Body of pancreas (tissue), 4 donors: ENCODE results near the gene SMIM5.

Experiments
- POLR2A ChIP-seq, 3 donors: fragments of 450-650 bp; IDR thresholded peaks; one replicate each; pipeline ENCODE4 v1.6.1; 2016; ENCODE audit warnings: antibody characterized with exemption in 3 of 3, mild to moderate bottlenecking in 2 of 3
- TF ChIP-seq, protein P1 (sequence below), 7 experiments: fragments of 450-650 bp in 4 of 7; fragments of 200-600 bp in 3 of 7; sonication (generic) in 3 of 7; IDR thresholded peaks; one replicate each; pipeline ENCODE4 v1.5.1; 2016 to 2019; ENCODE audit warnings: antibody characterized with exemption in 7 of 7

DNA sequence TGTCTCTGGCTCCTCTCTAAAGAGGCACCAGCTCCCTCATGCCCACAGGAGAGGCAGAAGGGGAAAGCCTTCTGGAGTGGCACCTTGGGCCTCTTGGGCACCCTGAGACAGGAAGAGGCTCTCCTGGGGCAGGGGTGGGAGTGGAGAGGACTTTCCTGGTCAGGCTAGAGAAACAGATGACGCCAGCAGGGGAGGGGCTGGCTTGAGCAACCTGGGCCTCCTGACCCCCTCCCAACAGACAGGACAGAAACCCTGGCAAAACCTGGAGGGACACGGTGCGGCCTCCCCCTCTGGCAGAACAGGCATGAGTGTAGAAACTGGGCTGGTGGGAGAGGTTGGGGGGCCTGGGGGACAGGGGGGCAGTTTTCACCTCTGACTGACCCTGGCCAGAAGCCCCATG, 6.1 kb downstream of the SMIM5 start:
- TF ChIP-seq, protein P1, sequence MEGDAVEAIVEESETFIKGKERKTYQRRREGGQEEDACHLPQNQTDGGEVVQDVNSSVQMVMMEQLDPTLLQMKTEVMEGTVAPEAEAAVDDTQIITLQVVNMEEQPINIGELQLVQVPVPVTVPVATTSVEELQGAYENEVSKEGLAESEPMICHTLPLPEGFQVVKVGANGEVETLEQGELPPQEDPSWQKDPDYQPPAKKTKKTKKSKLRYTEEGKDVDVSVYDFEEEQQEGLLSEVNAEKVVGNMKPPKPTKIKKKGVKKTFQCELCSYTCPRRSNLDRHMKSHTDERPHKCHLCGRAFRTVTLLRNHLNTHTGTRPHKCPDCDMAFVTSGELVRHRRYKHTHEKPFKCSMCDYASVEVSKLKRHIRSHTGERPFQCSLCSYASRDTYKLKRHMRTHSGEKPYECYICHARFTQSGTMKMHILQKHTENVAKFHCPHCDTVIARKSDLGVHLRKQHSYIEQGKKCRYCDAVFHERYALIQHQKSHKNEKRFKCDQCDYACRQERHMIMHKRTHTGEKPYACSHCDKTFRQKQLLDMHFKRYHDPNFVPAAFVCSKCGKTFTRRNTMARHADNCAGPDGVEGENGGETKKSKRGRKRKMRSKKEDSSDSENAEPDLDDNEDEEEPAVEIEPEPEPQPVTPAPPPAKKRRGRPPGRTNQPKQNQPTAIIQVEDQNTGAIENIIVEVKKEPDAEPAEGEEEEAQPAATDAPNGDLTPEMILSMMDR (IDR thresholded peaks at IDR 0.05): no peak
- TF ChIP-seq POLR2A (IDR thresholded peaks at IDR 0.05): no peak
